Measurements from ENCODE around the gene NEU1.
A peak's percentile ranks its signal among the peaks of the same experiment; 100 is the strongest.

The NEU1 gene

DNA sequence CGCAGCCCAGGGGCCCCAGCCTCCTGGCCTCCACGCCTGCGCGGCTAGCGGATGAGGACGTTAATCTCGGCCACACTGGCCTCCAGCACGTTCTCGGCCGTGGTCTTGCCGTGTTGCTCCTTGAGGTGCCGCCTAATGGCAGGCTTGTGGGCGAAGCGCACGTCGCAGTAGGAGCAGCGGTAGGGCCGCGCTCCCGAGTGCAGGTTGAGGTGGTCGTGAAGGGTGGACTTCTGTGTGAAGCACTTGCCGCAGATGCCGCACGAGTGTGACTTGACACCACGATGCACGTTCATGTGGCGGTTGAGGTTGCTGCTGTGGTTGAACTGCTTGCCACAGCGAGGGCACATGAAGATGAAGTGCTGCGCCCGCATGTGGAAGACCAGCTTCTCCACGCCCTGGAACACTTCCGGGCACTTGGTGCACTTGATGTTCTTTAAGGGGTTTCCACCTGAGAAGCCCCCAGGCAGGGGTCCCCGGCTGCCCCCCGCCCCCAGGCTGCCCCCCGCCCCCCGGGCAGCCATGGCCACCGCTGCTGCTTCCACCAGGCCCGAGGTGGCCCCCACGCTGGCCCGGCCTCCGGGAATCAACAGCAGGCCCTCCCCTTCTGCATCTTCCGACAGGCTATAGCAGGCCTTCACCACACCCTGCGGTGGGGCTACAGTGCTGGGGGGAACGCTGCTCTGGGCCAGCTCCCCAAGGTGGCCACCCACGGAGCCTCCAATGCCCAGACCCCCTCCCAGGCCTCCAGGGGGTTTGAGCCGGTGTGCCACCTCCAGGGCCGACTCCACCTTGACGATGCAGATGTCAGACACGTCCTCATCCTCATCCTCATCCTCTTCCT, 37.5 kb upstream of the NEU1 start:
- Mint-ChIP-seq H3K9me3 (no peaks in the 10 kb centered on the region), H3K4me3 (peak overlapping the region; percentile 55), H3K36me3 (peaks cover 18% of the 10 kb centered on the region), H3K27ac (peak overlapping the region; percentile 11), H3K27me3 (peaks cover 26% of the 10 kb centered on the region), H3K4me1 (peaks cover 47% of the 10 kb centered on the region)
- CTCF ChIA-PET, result no interaction called here
- no peak for DNase-seq

GRCh38 chr6:31899215-31899614, 36.6 kb upstream of the NEU1 start:
- Mint-ChIP-seq H3K27ac (no peak overlapping the region), H3K4me1 (peaks cover 47% of the 10 kb centered on the region), H3K36me3 (peaks cover 21% of the 10 kb centered on the region), H3K9me3 (no peaks in the 10 kb centered on the region), H3K27me3 (peaks cover 18% of the 10 kb centered on the region), H3K4me3 (peak overlapping the region; percentile 55)
- CTCF ChIA-PET, result no interaction called here
- DNase-seq, result no peak

GRCh38 chr6:31898383-31899011, 35.9 kb upstream of the NEU1 start:
- H3K4me1 Mint-ChIP-seq, result peaks cover 49% of the 10 kb centered on the region
- CTCF ChIA-PET, result interaction anchor here (0.6 to 1.6 kb wide), 4 partner anchors 54 to 1122 kb away, joined by 3 to 6 read pairs (median 3); no protein-coding TSS in a partner anchor
- peak; percentile 53 for DNase-seq
- peaks cover 23% of the 10 kb centered on the region for H3K36me3 Mint-ChIP-seq
- H3K27ac Mint-ChIP-seq, result peak overlapping the region; percentile 95
- H3K27me3 Mint-ChIP-seq, result peaks cover 13% of the 10 kb centered on the region
- H3K9me3 Mint-ChIP-seq, result no peaks in the 10 kb centered on the region
- peak overlapping the region; percentile 96 for H3K4me3 Mint-ChIP-seq

GRCh38 chr6:31897612-31898382, 35.2 kb upstream of the NEU1 start, which contains the start of gene EHMT2:
Gene EHMT2 (minus strand): TSS chr6:31897698. CDS start chr6:31897677, 21 bp downstream.
- H3K9me3 Mint-ChIP-seq, result no peaks in the 10 kb centered on the region
- peaks cover 26% of the 10 kb centered on the region for H3K36me3 Mint-ChIP-seq
- H3K27ac Mint-ChIP-seq, result peak within 1 kb of the TSS; percentile 95
- H3K4me3 Mint-ChIP-seq, result peak within 1 kb of the TSS; percentile 96
- DNase-seq, result peak; percentile 90
- peaks cover 51% of the 10 kb centered on the region for H3K4me1 Mint-ChIP-seq
- CTCF ChIA-PET, result interaction anchor here (0.6 to 1.6 kb wide), 6 partner anchors 34 to 1121 kb away, joined by 3 to 6 read pairs (median 3); partner anchors contain the start of gene DXO
- H3K27me3 Mint-ChIP-seq, result peaks cover 6% of the 10 kb centered on the region

DNA sequence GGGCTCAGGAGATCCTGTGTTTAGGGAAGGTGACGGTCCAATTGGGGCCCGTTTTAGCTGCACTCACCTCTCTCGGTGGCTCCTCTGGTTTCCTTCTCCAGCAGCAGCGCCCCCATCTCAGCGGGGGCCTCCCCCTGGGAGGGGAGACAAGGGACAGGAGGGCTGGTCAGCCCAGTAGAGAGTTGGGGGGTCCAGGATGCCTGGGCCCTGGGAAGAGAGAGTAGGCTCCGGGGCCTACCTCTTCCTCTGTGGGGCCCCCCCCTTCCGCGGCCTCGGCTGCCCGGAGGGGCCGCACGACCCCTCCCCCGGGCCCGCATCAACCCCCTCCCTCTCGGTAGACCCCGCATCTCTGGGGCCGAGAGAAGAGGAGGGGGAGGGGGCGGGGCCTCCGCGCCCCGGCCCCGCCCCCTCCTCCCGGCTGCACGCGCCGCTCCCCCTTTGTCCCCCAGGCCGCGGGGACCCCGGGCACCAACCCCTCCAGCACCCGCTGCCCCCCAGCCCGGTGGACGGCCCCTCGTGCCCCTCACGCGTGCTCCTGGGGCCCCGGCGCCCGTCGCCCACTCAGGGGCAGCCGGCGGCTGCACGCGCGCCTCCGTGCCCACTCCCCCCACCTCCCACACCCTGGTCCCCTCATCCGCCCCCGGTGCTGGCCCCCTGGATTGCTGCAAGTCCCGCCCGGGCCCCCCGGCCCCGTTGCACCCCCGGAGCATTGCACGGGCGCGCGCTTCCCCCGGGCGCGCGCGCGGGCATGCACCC, 34.4 kb upstream of the NEU1 start:
- peaks cover 45% of the 10 kb centered on the region for H3K4me1 Mint-ChIP-seq

DNA sequence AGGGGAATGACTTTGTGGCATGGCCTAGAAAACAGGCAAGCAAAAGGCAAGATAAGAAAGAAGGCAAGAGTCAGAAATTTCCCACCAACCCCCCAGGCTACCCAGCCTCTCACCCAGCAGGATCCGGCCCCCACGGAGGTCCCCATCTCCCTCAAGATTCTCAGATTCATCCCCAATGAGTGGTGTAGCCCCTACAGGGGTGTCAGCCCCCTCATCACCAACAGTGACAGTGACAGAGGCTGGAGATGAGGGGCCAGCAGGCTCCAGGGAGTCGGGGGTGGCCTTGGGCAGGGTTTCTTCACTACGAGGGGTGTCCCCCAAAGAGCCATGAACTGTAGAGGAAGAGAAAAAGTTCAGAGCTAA, 33.9 kb upstream of the NEU1 start:
- H3K36me3 Mint-ChIP-seq, result peaks cover 37% of the 10 kb centered on the region
- no peaks in the 10 kb centered on the region for H3K9me3 Mint-ChIP-seq
- peak overlapping the region; percentile 85 for H3K27ac Mint-ChIP-seq
- CTCF ChIA-PET, result interaction anchor here (0.6 to 1.4 kb wide), 2 partner anchors 33 to 312 kb away, joined by 4 to 5 read pairs; no protein-coding TSS in a partner anchor
- no peaks in the 10 kb centered on the region for H3K27me3 Mint-ChIP-seq
- H3K4me3 Mint-ChIP-seq, result peak overlapping the region; percentile 78
- no peak for DNase-seq
- peaks cover 45% of the 10 kb centered on the region for H3K4me1 Mint-ChIP-seq

More for the DNA sequence above, 34.4 kb upstream of the NEU1 start:
- peaks cover 33% of the 10 kb centered on the region for H3K36me3 Mint-ChIP-seq
- H3K27ac Mint-ChIP-seq, result peak overlapping the region; percentile 85
- no peaks in the 10 kb centered on the region for H3K9me3 Mint-ChIP-seq
- peak overlapping the region; percentile 96 for H3K4me3 Mint-ChIP-seq
- H3K27me3 Mint-ChIP-seq, result no peaks in the 10 kb centered on the region
- DNase-seq, result no peak
- CTCF ChIA-PET, result interaction anchor here (0.9 to 1.6 kb wide), 3 partner anchors 34 to 75 kb away, joined by 3 to 6 read pairs (median 5); partner anchors contain the start of gene DXO

DNA sequence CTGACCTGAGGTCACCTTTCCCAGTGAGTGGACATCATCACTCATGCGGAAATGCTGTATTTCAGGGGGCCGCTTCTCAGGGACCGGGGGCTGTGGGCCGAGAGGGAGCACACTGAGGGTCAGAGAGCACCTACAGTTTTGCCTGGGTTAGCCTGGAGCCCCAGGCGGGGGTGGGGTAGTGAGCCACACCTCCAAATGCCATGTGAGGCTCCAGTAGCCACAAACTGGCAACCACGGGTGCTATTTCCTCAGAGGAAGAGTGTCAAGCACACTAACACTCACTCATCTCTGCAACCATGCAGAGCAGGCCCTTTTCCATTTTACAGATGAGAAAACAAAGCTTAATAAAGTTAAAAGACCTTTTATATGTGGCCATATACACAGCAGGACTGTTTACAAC, 30.2 kb upstream of the NEU1 start:
- Mint-ChIP-seq H3K4me1 (peaks cover 21% of the 10 kb centered on the region), H3K27ac (no peak overlapping the region), H3K4me3 (no peak overlapping the region), H3K9me3 (no peaks in the 10 kb centered on the region), H3K27me3 (no peaks in the 10 kb centered on the region), H3K36me3 (peaks cover 39% of the 10 kb centered on the region)
- DNase-seq, result no peak
- CTCF ChIA-PET, result interaction anchor here (1.0 kb wide), 1 partner anchor 60 kb away, joined by 3 read pairs; no protein-coding TSS in a partner anchor

DNA sequence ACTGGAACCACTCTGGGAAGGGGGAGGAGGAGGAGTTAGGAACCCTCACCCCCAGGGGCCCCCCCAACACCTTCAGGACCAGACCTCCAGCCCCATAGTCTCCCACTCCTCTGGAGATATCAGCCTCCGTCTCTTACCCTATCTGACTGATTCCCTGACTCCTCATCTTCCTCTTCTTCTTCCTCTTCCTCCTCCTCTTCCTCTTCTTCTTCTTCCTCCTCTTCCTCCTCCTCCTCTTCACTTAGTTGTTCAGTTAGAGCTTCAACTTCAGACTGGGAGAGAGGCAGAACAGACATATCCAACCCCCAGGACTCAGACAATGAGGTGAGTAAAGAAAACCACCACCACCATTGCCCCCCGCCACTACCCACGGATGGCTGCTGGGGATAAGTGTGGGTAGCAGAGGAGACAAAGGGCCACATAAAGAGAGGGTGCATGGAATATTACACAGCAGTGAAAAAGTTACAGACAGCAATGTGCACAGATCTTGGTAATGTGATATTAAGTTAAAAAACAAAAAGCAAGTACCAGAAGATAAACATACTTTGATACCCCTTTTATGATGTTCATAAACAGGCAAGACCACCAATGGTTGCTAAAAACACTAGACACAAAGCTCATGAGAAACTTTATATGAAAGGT, 26.8 kb upstream of the NEU1 start:
- CTCF ChIA-PET, result interaction anchor here (0.6 to 2.1 kb wide), 2 partner anchors 63 to 175 kb away, joined by 3 to 7 read pairs; no protein-coding TSS in a partner anchor
- no peak overlapping the region for H3K27ac Mint-ChIP-seq
- H3K9me3 Mint-ChIP-seq, result no peaks in the 10 kb centered on the region
- peaks cover 47% of the 10 kb centered on the region for H3K36me3 Mint-ChIP-seq
- DNase-seq, result no peak
- H3K4me1 Mint-ChIP-seq, result peaks cover 9% of the 10 kb centered on the region
- no peak overlapping the region for H3K4me3 Mint-ChIP-seq
- H3K27me3 Mint-ChIP-seq, result no peaks in the 10 kb centered on the region

DNA sequence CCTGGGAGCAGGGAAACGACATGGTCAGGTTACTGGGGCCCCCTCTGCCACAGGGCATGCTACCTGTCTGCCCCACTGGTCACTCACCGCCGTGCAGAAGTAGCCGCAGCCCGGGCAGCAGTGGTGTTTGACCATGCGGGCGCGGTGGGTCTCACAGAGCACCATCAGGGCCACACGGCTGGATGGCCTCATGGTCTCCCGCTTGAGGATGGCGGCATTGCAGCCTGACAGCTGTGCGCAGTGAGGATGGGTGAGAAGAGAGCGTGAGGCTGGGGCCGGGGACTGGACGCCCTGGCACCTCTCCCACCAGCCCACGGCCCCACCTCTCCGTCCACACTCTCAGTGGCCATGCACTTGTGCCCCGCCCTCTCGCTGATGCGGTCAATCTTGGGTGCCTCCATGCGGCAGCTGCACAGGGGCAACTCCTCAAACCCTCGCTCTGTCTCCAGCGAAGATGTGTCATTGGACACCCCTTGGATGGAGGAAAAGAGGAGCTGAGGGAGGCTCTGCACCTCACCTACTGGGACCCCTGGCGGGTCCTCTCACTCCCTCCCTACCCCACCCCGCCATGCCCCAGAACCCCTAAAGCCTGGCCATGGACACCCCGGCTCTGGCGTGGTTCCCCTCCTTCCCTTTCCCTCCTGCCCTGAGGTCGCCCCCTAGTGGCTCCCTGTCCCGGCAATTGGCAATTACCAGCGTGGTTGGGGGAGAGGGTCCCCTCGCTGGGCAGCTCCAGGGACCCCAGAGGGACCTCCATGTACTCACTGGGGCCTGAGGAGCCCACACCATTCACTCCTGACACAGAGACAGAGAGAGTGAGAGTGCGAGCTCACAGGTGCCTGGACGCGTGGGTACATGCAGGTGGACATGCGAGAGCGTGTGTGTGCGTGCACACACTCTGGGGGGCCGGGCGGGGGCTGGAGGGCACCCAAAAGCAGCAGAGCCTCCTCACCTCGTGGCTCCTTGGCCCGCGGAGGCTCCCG, 25.9 kb upstream of the NEU1 start:
- Mint-ChIP-seq H3K4me3 (no peak overlapping the region), H3K27me3 (no peaks in the 10 kb centered on the region), H3K36me3 (peaks cover 45% of the 10 kb centered on the region), H3K9me3 (no peaks in the 10 kb centered on the region), H3K27ac (no peak overlapping the region), H3K4me1 (peaks cover 8% of the 10 kb centered on the region)
- DNase-seq, result peak; percentile 60
- CTCF ChIA-PET, result interaction anchor here (0.6 to 2.1 kb wide), 5 partner anchors 41 to 199 kb away, joined by 3 to 7 read pairs (median 3); no protein-coding TSS in a partner anchor

GRCh38 chr6:31887173-31888007, 24.8 kb upstream of the NEU1 start:
- CTCF ChIA-PET, result interaction anchor here (0.7 to 1.0 kb wide), 2 partner anchors 24 to 65 kb away, joined by 3 to 4 read pairs; partner anchors contain the start of gene NEU1
- Mint-ChIP-seq H3K27me3 (no peaks in the 10 kb centered on the region), H3K4me3 (no peak overlapping the region), H3K4me1 (peaks cover 2% of the 10 kb centered on the region), H3K27ac (no peak overlapping the region), H3K9me3 (no peaks in the 10 kb centered on the region), H3K36me3 (peaks cover 46% of the 10 kb centered on the region)
- DNase-seq, result no peak

DNA sequence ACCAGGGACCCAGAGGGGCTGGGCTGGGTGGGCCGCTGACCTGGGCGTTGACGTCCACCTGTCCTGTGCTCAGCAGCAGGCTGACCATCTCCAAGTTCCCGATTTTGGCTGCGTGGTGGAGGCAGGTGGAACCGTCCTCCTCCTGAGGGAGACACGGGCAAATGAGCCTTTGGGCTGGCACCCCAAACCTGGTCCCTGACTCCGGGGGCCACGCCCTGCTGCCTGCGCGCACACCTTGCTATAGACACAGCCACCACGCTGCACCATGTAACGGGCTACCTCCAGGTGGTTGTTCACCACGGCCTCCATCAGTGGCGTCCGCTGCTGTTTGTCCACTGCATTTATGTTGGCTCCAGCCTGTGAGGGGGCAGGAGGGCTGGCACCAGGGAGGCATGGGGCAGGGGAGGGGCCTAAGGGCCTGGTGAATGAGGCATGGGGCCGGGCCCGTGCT, 23.9 kb upstream of the NEU1 start:
- Mint-ChIP-seq H3K27me3 (no peaks in the 10 kb centered on the region), H3K27ac (no peak overlapping the region)
- CTCF ChIA-PET, result no interaction called here

More for the DNA sequence above, 23.9 kb upstream of the NEU1 start:
- Mint-ChIP-seq H3K4me1 (peaks cover 2% of the 10 kb centered on the region), H3K9me3 (no peaks in the 10 kb centered on the region), H3K36me3 (peaks cover 43% of the 10 kb centered on the region), H3K4me3 (no peak overlapping the region)
- no peak for DNase-seq
